ENCODE results near the gene MYO7B.

The MYO7B gene

DNA sequence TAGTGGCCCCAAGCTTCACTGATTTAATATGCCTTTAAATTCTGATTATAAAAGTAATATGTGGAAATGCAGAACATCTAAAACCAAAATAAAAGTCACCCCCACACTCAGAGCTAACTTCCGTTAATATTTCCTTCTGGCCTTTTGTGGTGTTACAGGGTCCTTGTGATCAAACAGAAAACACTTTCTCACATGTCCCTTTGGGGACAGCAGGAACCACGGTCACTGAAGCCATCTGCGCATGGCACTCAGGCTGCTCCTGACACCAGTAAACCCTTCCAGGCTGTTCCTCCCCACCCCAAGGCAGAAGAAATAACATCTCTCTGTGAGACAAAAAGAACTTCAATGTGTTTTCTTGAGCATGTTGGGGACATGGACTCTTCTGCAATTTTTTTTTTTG lies 85.4 kb downstream of the MYO7B start:
- peaks cover 96% of the 10 kb centered on the region for H3K4me1 ChIP-seq
- 0 out of 2 replicates have a peak overlapping the region, but pooled peaks have one; percentile 51 for H3K9ac ChIP-seq
- H4K20me1 ChIP-seq, result no peaks in the 10 kb centered on the region
- peak overlapping the region; percentile 47 for H3K4me3 ChIP-seq
- peak overlapping the region; percentile 99 for H3K4me2 ChIP-seq
- no peaks in the 10 kb centered on the region for H3K9me3 ChIP-seq
- no peaks in the 10 kb centered on the region for H3K27me3 ChIP-seq
- peak overlapping the region; percentile 66; the same call in 1 of the 2 replicates for H3K27ac ChIP-seq
- no peaks in the 10 kb centered on the region for H3K36me3 ChIP-seq
- no peak for TF ChIP-seq Cebpa-rat (IDR thresholded peaks at IDR 0.05)

DNA sequence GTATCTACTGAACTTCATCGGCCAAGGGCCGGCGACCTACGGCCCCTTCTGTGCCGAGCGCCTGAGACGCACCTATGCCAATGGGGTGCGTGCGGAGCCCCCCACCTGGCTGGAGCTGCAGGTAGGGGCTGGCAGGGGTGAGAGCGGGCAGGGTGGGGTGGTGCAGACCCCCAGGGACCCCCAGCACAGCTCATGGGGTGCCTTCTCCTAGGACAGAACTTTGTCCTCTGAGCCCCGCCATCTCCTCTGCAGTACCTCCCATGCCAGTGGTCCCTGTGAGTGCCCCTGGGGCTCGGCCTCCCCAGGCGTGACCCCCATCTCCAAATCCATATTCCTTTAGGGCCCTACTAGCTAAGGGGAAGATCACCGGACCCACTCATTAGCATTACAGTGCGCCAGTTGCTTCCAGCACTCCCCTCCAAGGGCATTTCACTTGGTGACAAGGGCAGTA lies 86.5 kb downstream of the MYO7B start:
- H3K27ac ChIP-seq, result peak overlapping the region; percentile 27; the same call in 1 of the 2 replicates
- H3K4me3 ChIP-seq, result no peak overlapping the region
- peaks cover 96% of the 10 kb centered on the region for H3K4me1 ChIP-seq
- no peaks in the 10 kb centered on the region for H3K27me3 ChIP-seq
- TF ChIP-seq Cebpa-rat (IDR thresholded peaks at IDR 0.05), result no peak
- no peak overlapping the region for H3K9ac ChIP-seq
- H3K4me2 ChIP-seq, result peak overlapping the region; percentile 99
- no peaks in the 10 kb centered on the region for H4K20me1 ChIP-seq
- H3K9me3 ChIP-seq, result no peaks in the 10 kb centered on the region
- no peaks in the 10 kb centered on the region for H3K36me3 ChIP-seq

DNA sequence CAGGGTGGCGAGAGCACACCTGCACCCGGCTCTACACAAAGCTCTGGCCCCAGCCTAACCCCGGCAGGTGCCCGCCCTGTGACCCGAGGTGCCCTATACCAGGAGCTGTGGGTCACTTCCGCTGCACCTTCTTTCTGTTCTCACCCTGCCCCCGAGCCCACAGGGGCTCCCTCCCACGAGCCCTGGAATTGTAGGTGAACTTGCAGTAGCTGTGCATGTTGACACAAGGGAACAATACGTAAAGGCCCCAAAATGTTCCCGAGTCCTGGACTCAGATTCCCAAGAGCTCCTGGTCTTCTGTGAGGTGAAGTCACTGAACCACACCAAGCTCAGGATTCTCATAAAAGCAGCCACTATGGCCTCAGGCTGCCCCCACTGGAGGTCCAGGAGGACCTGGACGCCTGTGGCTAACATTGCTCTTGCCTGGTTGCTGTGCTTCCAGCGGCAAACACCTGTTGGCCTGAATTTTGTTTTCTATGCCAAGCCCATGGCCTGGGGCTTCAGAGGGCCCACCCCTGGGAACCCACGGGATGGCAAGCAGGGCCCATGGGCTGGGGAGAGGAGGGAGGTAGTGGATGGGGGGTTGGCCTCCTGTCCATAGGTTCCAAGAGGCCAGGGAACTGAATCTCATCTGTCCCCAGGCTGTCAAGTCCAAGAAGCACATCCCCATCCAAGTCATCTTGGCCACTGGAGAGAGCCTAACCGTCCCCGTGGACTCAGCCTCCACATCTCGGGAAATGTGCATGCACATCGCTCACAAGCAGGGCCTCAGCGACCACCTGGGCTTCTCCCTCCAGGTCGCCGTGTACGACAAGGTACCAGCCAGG lies 87.3 kb downstream of the MYO7B start:
- TF ChIP-seq Cebpa-rat (IDR thresholded peaks at IDR 0.05), result no peak
- no peaks in the 10 kb centered on the region for H3K9me3 ChIP-seq
- no peak overlapping the region for H3K4me3 ChIP-seq
- no peak overlapping the region for H3K9ac ChIP-seq
- no peaks in the 10 kb centered on the region for H3K36me3 ChIP-seq
- H3K27me3 ChIP-seq, result no peaks in the 10 kb centered on the region
- H4K20me1 ChIP-seq, result no peaks in the 10 kb centered on the region
- peak overlapping the region; percentile 99 for H3K4me2 ChIP-seq
- peaks cover 96% of the 10 kb centered on the region for H3K4me1 ChIP-seq
- H3K27ac ChIP-seq, result no peak overlapping the region

DNA sequence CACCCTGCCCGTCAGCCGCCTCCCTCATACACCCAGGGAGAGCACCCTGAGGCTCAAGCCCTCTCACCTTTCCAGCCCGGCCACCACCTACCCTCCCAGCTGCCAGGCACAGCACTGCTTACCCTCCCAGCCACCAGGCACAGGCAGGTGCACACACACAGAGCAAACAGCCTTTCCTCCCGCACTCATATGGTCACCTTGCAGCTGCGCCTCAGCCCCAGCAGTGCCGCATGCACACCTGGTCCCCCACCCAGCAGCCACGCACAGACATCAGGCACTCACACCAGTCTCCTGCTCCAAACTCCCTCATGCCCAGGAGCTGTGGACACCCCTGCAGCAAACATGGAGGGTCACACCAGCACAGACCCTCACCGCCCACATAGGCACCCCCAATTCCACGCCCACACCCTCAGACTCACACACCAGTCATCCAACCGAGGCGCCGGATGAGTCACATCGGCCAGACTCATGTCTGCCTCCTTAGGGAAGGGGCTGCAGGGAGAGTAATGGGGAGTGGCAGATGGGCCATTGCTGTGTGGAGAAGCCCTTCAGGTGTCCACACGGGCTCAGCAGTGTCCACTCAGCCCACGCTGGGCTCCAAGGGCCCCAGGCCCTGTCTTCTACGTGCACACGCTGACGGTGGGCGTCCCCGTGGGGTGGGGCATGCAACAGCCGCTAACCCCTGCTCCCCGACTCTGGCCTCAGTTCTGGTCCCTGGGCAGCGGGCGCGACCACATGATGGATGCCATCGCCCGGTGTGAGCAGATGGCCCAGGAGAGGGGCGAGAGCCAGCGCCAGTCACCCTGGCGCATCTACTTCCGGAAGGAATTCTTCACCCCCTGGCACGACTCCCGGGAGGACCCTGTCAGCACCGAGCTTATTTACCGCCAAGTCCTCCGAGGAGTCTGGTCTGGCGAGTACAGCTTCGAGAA lies 88.2 kb downstream of the MYO7B start:
- Histone ChIP-seq H3K9ac (no peak overlapping the region), H3K27me3 (no peaks in the 10 kb centered on the region), H3K4me2 (peak overlapping the region; percentile 99), H3K9me3 (no peaks in the 10 kb centered on the region), H3K36me3 (no peaks in the 10 kb centered on the region), H3K4me1 (peaks cover 96% of the 10 kb centered on the region), H4K20me1 (no peaks in the 10 kb centered on the region), H3K27ac (0 out of 2 replicates have a peak overlapping the region, but pooled peaks have one; percentile 0), H3K4me3 (no peak overlapping the region)
- TF ChIP-seq Cebpa-rat (IDR thresholded peaks at IDR 0.05), result no peak

DNA sequence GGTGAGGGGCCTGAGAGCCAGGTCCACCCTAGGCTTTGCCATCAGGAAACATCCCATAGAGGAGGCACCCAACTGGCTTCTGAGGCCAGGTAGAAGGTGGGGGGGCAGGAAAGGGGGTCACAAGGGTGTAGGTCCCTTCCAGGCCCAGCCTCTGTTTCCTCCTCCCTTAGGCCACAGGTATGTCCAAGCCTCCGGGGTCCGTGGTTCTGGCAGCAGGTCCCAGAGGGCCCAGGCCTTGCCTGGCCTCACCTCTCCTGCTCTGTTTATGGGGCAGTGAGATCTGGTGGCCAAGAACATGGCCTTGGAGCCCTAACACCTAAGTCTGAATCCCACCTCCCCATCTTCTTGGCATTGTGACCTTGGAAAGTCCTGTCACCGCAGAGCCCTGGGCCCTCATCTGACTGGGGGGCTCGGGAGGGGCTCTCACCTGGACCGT lies 88.9 kb downstream of the MYO7B start:
- H4K20me1 ChIP-seq, result no peaks in the 10 kb centered on the region
- H3K9ac ChIP-seq, result no peak overlapping the region
- H3K4me3 ChIP-seq, result no peak overlapping the region
- H3K9me3 ChIP-seq, result no peaks in the 10 kb centered on the region
- no peak for TF ChIP-seq Cebpa-rat (IDR thresholded peaks at IDR 0.05)
- no peaks in the 10 kb centered on the region for H3K27me3 ChIP-seq
- H3K4me2 ChIP-seq, result peak overlapping the region; percentile 99
- H3K27ac ChIP-seq, result peak overlapping the region; percentile 66
- no peaks in the 10 kb centered on the region for H3K36me3 ChIP-seq
- H3K4me1 ChIP-seq, result peaks cover 99% of the 10 kb centered on the region

DNA sequence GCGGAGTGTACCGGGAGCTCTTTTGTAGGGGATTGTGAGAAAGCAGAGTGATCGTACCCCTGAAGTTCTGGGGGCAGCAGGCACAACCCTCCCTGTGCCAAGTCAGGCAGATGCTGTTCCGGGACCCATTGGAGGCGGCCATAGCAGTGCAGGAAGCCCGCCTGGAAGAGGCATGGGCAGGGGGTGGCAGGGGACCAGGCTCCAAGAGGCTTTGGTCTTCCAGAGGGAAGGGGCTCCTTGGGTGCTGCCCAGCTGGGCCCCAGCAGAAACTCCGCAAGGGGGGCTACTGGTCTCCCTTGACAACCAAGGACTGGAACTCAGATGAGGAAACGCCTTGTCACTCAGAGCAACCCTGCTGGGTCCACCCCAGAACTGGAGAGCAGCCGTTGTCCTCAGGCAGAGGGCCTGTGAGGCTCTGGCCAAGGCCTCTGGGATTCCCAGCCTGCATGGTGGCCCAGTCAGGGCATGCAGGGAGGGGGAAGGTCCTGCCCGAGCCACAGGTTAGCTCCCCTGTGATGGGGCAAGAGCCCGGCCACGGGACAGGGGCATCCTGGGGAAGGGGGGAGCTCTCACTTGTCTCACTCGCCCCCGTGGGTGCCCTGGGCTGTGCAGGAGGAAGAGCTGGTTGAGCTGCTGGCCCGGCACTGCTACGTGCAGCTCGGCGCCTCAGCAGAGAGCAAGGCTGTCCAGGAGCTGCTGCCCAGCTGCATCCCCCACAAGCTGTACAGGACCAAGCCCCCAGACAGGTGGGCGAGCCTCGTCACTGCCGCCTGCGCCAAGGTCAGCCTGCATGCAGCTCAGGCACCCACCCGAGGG lies 89.5 kb downstream of the MYO7B start:
- no peaks in the 10 kb centered on the region for H3K36me3 ChIP-seq
- TF ChIP-seq Cebpa-rat (IDR thresholded peaks at IDR 0.05), result no peak
- H3K27ac ChIP-seq, result peak overlapping the region; percentile 66
- H3K27me3 ChIP-seq, result no peaks in the 10 kb centered on the region
- H3K4me1 ChIP-seq, result peaks cover 99% of the 10 kb centered on the region
- peak overlapping the region; percentile 99 for H3K4me2 ChIP-seq
- H3K9me3 ChIP-seq, result no peaks in the 10 kb centered on the region
- H3K4me3 ChIP-seq, result peak overlapping the region; percentile 53
- no peaks in the 10 kb centered on the region for H4K20me1 ChIP-seq
- H3K9ac ChIP-seq, result peak overlapping the region; percentile 49

DNA sequence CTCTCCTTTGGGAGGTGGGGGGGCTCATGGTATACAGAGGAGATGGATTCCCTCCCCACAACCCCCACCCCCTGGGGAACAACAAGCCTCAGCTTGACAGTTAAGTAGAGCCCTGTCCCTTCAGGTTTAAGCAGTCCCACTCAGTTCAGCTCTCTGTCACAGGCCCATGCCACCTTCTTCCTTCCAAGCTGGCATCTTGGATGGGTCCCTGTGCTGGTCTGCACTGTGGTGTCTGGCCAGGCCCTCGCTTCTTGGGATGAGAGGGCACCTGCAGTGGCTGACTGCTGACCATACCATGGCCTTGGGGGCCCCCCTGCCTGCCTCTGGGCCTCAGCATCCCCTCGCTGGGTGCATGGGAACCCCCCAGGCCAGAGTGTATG lies 90.1 kb downstream of the MYO7B start:
- no peaks in the 10 kb centered on the region for H3K36me3 ChIP-seq
- no peaks in the 10 kb centered on the region for H4K20me1 ChIP-seq
- H3K4me2 ChIP-seq, result peak overlapping the region; percentile 99
- peak overlapping the region; percentile 66 for H3K27ac ChIP-seq
- peaks cover 99% of the 10 kb centered on the region for H3K4me1 ChIP-seq
- no peak for TF ChIP-seq Cebpa-rat (IDR thresholded peaks at IDR 0.05)
- H3K9me3 ChIP-seq, result no peaks in the 10 kb centered on the region
- peak overlapping the region; percentile 53 for H3K4me3 ChIP-seq
- no peaks in the 10 kb centered on the region for H3K27me3 ChIP-seq
- H3K9ac ChIP-seq, result peak overlapping the region; percentile 49

DNA sequence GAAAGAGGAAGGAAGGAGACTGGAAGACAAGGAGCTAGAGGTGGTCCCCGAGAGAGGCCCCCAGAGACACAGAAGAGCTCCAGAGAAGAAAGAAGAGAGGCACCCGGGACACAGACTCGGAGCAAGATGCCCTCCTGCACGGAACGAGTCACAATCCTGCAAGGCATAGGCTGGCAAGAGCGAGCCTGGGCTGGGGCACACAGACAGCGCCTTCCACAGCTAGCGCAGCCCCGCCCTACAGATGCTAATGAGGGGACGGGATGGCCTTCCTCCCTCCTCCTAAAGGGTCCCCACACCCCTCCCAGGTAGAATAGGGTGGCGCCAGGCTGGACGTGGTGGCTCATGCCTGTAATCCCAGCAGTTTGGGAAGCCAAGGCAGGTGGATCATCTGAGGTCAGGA lies 90.7 kb downstream of the MYO7B start:
- Histone ChIP-seq H3K27ac (peak overlapping the region; percentile 66), H3K4me1 (peaks cover 99% of the 10 kb centered on the region), H4K20me1 (no peaks in the 10 kb centered on the region), H3K9ac (peak overlapping the region; percentile 49), H3K4me2 (peak overlapping the region; percentile 99), H3K9me3 (no peaks in the 10 kb centered on the region), H3K36me3 (no peaks in the 10 kb centered on the region), H3K4me3 (peak overlapping the region; percentile 53), H3K27me3 (no peaks in the 10 kb centered on the region)
- no peak for TF ChIP-seq Cebpa-rat (IDR thresholded peaks at IDR 0.05)

Data from BLaER1 (cell line).